Suppressor macrophage treated with lipopolysaccharide for 4 hours (primary cell): ENCODE results near the gene ITGA4.

Experiments used
- DNase-seq: peaks from one replicate; pipeline ENCODE4 v3.0.0-alpha.2; 2020

Gene ITGA4

DNA sequence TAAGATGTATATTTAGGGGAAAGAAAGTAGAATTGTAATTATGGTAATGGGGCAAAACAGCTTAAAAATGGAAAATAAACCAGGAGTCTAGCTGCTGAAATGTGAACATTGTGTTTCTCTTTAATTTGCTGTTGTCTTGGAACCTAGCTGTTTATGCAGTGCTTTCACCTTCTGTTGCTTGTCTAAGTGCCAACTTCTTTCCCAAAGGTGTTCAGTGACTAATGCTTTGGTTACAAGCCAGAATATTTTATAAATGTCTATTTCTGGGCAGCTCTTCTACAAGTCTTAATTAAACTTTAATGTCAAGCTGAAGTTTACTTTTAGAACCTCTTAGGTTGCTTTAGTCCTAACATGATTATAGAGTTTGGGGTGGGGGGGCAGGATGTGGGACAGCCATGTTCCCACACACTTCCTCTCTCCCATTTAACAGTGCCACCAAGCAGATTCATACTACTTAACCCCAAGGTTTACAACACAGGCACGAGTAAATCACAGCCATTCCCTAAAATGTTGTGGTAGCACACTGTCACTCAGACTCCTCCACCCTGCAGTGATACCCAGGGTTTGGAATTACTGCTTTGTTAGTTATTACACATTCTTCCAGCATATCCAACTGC lies 60.6 kb downstream of the ITGA4 start:
- DNase-seq, result no peak

DNA sequence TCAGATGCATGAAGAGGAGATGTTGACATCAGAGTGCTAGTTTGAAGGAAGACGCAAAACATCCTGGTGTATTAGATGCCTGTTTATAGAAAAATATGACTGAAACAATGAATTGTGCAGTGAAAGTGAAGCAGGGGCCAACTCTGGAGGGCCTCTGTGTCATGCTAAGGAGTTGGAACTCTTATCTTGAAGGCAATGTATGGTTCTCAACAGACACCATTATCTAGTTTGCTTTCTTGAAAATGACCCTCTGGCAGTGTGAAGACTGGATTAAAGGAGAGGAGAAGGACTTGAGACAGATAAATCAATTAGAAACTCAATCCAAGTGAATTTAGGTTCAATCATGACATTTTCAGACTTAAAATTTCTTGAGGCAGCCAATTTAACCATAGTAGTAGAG lies 63.1 kb downstream of the ITGA4 start:
- DNase-seq, result no peak

DNA sequence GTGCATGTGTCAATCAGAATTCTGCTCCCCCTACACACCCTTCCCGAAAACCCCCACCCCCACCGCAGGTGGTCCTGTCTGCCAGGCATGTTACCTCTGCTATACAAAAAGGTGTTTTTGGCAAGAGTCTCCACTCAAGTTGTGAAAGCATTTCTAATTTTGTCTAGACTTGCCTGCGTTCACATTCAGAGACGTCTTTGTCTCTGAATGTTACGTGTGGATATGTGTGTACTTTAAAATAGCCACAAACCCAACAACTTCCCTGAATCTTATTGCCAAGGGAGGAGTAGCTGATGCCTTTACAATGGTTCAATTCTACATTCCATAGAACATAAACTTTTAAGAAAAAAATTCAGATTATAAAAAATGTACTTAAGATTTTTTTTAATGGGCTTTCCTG lies 66.6 kb downstream of the ITGA4 start:
- DNase-seq, result no peak

DNA sequence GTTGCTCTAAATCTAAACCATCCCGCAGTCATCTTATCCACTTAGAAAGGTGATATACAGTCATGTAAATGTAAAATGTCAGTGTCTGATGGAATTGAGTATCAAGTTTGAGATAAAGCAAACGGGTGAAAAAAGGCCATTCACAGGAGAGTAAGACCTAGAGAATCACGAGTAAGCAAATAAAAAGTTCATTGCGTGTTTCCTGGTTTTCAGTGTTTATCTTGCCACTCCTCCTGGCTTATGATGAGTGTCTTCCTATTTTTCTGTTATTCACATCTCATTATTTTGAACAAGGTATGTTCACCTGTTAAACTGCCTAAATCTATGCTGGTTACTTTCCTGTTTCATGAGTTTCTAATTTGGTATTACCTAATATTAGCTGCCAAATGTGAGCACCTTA lies 68.8 kb downstream of the ITGA4 start:
- DNase-seq, result no peak

DNA sequence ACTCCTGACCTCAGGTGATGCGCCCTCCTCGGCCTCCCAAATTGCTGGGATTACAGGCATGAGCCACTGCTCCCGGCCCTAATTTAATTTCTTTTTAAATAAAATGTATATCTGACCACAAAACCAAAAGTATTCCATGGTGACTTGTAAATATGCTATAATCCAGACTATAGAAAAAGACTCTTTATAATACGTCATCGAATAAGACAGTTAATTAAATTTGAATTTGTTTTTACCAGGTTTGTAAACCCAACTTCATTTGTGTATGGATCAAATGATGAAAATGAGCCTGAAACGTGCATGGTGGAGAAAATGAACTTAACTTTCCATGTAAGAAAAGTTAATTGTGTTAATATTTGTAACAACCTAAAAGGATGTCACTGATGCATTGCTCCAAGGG lies 69.9 kb downstream of the ITGA4 start:
- no peak for DNase-seq

DNA sequence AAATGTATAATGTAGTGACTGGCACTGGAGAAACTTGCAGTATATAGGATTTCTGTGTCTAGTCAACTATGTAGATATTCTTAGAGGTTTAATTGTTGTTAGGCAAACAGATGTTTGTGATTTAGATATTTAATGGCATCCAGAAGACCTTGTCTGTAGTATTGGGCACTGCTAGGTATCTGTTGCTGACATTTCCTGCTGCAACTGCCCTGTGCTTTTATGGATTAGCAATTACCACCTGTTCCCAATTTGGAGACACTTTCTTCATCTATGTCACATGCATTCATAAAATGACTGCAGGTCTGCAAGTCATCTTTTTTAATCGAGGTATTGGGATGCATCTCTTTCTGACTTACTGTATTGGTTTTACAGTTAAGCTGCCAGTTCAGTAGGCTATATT lies 71.3 kb downstream of the ITGA4 start:
- no peak for DNase-seq

DNA sequence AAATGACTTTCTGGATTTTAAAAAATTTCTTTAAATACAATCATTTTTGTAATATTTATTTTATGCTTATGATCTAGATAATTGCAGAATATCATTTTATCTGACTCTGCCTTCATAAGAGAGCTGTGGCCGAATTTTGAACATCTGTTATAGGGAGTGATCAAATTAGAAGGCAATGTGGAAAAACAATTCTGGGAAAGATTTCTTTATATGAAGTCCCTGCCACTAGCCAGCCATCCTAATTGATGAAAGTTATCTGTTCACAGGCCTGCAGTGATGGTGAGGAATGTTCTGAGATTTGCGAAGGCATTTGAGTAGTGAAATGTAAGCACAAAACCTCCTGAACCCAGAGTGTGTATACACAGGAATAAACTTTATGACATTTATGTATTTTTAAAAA lies 79.5 kb downstream of the ITGA4 start:
- DNase-seq, result no peak

DNA sequence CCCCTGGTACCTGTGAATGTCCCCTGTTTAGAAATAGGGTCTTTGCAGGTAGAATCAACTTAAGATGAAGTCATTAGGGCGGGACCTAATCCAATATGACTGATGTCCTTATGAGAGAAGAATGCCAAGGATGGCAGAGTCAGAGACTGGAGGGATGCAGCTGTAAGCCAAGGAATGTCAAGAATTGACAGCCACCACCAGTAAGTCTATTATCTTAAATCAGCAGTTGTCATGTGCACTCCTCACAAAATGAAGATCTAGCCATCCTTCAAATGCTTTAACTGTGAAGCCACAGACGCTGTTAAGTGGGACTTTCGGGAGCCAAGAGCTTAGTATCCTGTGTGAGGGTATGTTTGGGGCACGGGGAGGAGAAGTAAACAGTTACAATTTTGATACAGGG lies 83.2 kb downstream of the ITGA4 start:
- no peak for DNase-seq

DNA sequence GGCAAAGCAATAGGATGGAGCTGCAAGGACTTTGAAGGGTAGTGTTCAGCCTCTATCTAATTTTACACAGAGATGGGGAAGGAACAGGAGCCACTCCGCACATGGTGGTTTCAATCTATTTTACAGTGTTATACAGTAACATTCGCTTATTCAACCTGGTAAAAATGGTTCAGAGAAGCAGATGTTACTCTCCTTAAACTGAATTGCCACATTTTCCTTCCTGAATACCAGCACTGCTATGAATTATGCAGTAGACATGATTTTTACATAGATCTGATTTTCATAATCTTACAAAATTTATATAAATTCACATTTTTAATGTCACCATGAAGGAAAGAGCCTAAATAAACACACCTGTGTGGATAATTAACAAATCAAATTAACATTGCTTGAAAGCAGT lies 85.0 kb downstream of the ITGA4 start:
- no peak for DNase-seq

DNA sequence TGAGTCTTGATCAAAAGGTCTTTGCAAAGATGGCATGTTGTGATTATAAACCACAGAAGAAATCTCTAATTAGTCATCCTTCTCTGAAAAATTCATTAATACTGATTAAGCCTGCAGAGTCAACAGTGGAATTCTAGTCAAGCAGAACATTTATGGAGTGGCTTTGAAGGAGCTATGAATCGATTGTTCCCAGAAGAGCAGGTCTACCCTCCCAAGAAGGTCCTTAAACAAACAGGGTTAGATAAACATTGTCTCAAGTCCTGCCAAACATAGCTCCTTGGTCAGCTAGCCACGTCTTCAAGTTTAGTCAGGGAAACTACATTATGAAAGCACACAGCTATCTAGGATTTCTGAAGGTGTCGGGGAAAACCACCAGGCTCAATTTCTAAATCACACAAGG lies 88.9 kb downstream of the ITGA4 start:
- DNase-seq, result no peak

DNA sequence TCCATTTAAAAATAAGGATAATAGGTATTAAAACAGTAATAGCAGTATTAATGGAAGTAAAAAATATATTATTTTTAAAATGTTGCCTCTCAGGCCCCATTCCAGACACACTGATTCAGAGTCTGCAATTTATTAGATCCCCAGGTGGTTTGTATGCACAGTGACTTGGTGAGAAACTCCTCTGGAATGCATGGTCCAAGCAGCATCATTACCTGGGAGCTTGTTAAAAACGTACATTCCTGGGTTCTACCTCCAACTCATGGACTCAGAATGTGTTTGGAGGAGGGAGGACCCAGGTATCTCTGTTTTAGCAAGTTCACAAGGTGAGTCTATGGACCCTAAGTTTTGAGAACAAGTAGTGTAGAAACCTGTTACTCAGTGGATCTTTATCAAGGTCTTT lies 95.6 kb downstream of the ITGA4 start:
- DNase-seq, result no peak

DNA sequence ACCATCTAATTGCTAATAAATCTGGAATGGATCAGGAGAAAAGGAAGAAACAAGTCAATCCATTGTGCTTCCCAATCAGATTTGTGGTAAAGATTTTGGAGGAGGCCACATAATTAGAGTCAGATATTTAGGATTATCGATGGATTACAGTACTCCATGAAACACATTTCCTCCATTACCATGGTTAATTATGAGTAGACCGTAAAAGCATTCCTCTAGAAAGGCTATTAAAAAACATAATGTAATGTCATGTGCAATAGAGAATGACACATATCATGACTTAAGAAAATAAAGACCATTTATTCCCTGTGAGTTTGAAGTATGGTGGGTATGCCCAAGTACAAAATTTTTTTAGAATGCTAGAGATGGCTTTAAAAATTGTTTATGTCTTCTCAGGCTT lies 96.1 kb downstream of the ITGA4 start:
- DNase-seq, result no peak

DNA sequence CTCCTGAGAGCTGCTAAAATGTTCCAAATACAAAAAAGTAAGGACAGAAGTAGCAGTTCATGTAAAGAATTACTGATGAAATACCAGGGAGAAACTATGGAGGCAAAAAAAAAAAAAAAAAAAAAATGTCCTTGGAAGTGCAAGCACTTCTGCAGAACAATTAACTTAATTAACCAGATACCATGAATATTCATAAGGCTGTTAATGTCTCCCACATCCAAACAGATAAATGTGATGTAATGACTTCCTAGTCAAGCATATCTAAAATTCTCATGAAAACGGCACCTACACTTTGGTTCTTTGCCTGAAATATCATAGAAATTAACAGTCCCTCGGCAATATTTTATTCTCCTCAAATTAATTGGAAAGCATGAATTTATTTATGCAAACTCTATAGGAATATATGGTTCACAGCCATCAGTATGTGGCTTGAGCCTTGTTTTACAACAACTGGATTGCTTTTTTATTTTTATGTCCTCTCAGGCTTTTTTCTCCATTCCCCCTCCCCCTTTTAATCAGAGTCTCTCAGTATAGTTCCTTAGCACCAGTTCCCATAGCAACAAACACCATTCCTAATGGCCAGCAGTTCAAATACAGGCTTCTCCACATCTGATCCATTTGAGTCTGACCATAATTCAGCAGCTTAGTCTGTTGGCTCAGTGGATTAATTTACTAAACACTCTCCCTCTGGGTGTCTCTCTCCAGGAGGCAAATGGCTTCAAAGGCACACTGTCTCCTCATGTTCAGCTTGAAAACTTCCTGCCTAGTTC lies 97.1 kb downstream of the ITGA4 start:
- no peak for DNase-seq

DNA sequence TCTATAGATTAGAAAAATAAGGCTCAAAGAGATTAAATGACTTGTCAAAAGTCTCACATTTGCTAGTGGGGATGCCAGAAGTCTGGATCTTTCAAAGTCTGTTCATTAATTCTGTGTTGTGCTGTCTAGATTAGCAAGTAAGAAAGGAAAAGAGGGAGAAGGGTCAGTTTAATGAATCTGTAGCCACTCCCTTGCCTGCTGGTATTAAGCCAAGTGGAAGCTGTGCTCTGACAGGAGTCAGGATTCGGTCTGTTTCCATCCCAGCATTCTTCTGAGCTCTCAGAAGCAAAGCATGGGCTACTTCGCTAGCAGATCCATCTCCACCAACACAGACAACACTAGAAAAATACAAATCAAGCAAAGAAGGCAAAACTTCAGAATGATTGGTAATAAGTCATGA lies 101.2 kb downstream of the ITGA4 start:
- no peak for DNase-seq

DNA sequence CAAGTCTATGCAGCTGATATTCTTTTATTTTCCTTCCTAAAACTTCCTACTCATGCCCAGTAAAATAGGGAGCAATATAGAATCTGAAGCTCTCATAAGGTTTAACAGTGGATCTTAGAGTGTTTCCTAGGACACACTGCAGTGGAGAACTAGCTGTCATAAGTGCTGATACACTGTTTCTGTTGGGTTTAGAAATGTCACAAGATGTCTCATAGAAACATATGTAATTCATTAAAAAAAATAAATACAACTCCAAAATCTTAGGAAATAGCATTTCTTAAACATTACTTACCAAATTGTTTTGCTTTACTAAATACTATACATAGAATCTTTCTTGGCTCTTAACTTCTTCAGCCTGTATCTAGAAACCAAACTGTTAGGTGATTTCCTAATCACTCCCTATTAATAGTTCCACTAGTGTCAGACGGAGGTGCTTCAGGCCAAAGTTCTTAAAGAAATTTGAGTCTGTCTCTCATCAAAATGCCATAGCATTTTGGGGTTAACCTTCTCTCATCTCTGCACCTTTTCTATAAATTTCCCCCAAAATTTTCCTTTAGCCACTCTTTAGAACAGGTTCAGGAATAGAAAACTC lies 106.0 kb downstream of the ITGA4 start:
- DNase-seq, result no peak

DNA sequence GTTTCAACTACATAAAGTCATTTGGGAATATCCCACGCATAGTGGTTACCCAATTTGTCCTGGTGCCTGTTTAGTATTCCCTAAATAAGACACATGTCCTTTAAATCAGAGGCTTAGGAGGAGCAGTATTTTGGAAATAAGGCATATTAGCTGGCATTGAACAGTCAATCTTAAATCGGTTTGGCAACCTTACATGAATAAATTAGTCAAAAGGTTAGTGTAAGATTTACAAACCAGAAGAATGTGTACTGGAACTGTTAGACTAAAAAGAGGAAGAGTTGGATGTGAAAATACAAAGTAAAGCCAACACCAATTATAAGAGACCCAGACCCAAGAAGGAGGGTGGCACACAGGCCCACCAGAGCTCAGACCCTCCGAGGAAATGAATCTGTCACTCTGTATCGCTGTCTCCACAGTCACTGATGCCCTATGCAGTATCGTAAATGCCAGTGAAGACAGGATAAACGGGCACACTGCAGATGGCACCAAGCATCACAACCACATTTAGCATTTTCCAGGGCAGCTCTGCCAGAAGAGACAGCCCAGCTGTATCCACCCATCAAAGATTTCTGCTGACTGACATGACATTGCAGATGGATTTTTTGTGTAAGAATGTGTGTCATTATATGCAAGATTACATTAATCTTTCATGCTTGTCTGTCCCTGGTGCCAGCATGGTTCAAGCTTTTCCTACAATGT lies 109.3 kb downstream of the ITGA4 start:
- DNase-seq, result no peak

DNA sequence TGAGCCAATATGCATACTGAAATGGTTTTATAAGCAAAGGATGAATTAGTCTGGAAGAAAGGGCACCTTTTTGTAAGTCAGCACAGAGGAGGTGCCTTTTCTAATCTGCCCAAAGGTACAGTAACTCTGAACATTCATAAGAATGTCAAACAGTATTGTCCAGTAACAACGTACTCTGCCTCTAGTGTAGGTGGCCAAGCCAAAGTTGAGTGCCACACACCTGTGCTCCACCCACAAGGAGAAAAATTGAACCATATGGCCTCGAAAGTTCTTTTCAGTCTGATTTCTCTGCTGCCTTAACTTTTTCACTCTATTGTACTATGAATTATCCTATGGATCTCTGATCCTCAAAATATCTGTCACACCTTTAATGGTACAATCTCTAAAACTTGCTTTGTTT lies 112.9 kb downstream of the ITGA4 start:
- DNase-seq, result no peak

DNA sequence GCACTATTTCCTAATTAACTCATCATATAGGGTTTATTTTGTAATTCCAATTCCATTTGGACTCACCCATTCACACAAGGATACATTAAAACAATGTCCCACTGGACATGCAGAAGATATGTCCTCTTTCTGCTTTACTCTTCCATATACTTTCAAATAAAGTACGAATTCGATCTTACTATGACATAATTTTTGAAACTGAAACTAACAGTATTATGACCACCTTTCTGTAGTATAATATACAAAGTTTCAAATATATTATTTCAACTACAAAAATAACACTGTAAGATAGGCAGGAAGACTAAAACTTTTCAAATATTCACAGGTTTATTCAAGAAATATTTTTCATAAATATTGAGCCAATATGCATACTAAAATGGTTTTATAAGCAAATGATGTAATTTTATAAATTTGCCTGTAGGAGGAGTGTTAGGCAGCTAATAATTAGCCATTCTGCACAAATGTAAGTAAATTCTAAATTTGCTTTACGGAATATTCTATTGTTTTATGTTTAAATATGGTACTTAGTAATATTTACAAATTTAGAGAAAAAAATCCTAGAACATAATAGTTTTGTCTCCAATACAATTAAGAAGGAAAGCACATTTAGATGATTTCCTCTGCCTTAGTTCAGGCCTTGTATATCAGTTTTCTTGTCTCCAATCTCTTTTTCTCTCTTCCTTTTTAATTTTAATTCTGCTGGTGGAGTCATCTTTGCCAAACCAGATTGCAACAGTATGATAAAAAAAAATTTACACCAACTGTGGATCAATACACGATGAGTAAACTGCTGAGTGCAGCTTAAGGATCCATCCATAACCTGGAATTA lies 113.9 kb downstream of the ITGA4 start:
- DNase-seq, result no peak

DNA sequence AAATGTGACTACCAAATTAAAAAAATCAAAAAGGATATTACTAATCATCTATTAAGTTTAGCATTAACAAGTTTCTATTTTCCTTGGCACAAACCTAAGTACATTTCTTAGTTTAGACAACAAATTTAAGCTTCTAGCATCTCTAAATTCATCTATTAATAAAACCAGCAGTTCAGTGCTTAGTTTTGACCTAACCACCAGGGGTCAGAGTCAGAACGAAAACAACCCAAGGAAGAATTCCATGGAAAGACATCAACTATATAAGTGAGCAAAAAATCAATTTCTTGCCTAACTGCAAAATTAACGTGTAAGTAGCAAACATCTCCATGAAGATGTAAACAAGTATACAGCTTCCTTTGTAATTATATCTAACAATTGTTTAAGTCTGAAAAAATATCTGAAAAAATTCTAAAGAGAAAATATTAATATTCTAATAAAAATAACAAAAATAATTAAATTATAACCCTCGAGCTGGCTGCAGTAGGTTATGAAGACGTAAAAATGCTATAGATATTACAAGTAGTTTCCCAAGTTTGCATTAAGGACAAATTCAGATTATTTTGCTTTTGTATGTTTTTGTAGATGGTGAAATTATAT lies 116.1 kb downstream of the ITGA4 start:
- DNase-seq, result peak; percentile 37

DNA sequence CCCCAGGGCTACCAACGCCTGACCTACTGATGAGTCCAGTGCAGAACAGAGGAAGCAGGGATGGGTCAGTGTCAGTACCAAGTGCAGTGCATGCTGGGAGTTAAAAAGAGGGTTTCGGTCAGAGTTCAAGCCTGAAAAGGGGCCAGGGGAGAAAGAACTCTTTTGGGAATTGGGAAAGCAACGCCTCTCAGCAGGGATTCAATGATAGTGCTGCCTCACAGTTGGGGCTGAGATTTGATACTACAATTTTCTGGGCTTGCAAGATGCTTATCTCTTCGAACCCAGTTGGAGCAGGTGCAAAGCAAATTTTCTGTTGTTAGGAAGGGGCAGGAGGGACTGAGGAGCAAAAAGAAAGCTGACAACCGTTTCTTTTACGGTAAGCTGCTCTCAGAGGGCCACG lies 117.1 kb downstream of the ITGA4 start:
- DNase-seq, result no peak

DNA sequence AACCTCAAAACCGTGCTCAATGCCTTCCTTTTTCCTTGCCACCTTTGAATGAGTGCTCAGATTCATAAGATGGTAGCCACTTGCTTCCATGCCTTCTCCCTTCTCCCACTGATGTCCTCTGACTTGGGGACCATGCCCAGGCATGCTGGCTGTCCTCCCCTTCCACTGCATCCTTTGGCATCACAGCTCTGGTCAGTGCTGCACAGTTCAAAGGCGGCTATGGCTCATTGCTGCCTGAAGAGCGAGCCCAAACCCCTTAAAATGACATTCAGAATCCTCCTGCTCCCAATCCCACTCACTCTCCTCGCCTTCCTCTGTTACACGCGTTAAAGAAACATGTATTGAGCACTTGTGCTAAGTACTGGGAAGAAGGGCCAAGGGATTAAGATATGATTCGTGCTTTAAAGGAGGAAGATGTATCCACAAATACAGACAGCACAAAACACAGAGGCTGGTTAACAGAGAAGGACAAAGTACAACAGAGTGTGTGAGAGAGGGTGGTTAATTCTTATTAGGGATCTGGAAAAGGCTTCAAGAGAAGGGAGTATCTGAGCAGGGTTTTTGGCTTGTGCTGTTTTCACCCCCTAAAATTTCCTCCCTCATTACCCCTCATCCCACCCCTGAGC lies 118.0 kb downstream of the ITGA4 start:
- no peak for DNase-seq

DNA sequence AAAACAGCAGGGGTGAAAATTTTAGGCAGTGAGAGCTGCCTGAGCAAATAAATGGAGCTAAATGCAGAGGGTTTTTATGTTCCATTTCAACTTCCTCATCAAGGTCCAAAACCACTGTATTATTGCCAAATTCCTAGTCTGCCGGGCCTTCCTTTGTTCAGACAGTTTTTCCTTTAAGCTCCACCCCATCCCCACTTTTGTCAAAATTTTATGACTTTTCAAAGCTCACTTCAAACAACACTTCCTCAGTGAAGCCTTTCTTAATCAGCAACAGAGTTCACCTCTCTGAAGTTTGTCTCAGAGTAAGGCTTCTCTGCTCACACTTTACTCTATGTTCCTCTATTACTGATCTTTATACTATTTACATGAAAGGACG lies 118.5 kb downstream of the ITGA4 start:
- peak; percentile 8 for DNase-seq
